IgD-negative memory B cell (primary cell): Measurements from ENCODE around the gene PDE1A. TPM values are rescaled to one million over a fixed set of nuclear protein-coding genes. Genes with fewer than 3 reads are reported as not detected.

Experiments
- H3K27ac Mint-ChIP-seq, 3 donors: one replicate each; pipeline ENCODE4 v1.8.0; 2020 to 2022; ENCODE audit warnings: mild to moderate bottlenecking in 3 of 3, mixed read lengths in 3 of 3, moderate library complexity in 1 of 3
- H3K27me3 Mint-ChIP-seq: one replicate; pipeline ENCODE4 v1.8.0; 2021; ENCODE audit warnings: mixed read lengths
- H3K36me3 Mint-ChIP-seq: one replicate; pipeline ENCODE4 v1.8.0; 2020; ENCODE audit warnings: mild to moderate bottlenecking, mixed read lengths
- H3K4me1 Mint-ChIP-seq, 3 donors: one replicate each; pipeline ENCODE4 v1.8.0; 2020 to 2022; ENCODE audit warnings: mixed read lengths in 3 of 3, mild to moderate bottlenecking in 1 of 3
- H3K4me3 Mint-ChIP-seq, 4 donors: one replicate each; pipeline ENCODE4 v1.8.0; 2020 to 2022; ENCODE audit warnings: mild to moderate bottlenecking in 4 of 4, mixed read lengths in 4 of 4, moderate library complexity in 3 of 4
- H3K9me3 Mint-ChIP-seq, 3 donors: one replicate each; pipeline ENCODE4 v1.8.0; 2020 to 2021; ENCODE audit warnings: mixed read lengths in 3 of 3, mild to moderate bottlenecking in 1 of 3
- polyA plus RNA-seq: library from polyadenylated mRNA; unstranded; fragments of 300-500 nt; fragmentation: Illumina TruSeq; gene quantifications from one replicate; pipeline ENCODE4 v1.2.3, GENCODE V29; 2021

Gene PDE1A
- polyA plus RNA-seq, 1 donor from 2014 or later: not detected

DNA sequence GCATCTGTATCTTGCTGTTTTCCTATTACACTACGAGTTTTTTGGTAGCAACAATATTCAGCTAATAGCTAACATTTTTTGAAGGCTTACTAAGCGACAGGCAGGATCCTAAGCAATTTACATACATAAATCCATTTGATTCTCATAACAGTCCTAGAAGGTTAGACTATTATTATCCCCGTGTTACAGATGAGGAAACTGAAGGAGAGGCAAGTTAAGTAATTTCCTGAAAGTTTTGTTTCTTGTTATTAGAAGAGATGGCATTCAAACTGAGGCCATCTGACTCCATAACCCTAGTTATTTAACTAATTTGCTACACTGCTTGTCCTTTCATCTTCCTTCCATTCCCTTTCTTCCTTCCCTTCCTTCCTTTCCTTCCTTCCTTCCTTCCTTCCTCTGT is 68.2 kb downstream of the PDE1A start:
- Mint-ChIP-seq H3K27me3 (no peaks in the 10 kb centered on the region), H3K4me3 (no peak overlapping the region), H3K4me1 (no peaks in the 10 kb centered on the region), H3K27ac (no peak overlapping the region), H3K9me3 (peaks cover 0 to 6% (median 0%) of the 10 kb centered on the region in 3 donors), H3K36me3 (no peaks in the 10 kb centered on the region)

DNA sequence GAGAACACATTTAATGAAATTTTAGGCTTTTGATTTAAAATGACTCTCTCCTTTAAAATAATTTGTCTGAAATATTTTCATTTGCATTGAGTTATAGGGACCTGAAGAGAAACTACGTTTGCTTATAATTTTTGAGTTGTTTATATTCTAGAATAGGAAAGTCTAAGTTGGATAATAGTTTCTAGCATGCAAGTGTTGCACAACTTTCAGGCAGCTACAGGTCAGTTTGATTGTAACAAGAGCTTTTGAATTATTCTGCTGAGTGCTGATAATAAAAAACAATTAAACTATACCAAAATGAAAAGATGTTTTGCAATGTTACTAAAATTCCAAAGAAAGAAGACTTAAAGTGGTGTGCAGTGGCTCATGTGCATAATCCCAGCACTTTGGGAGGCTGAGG is 71.0 kb downstream of the PDE1A start:
- H3K36me3 Mint-ChIP-seq: no peaks in the 10 kb centered on the region
- H3K9me3 Mint-ChIP-seq: no peaks in the 10 kb centered on the region
- no peaks in the 10 kb centered on the region for H3K4me1 Mint-ChIP-seq
- no peak overlapping the region for H3K4me3 Mint-ChIP-seq
- H3K27ac Mint-ChIP-seq: no peak overlapping the region
- no peaks in the 10 kb centered on the region for H3K27me3 Mint-ChIP-seq

DNA sequence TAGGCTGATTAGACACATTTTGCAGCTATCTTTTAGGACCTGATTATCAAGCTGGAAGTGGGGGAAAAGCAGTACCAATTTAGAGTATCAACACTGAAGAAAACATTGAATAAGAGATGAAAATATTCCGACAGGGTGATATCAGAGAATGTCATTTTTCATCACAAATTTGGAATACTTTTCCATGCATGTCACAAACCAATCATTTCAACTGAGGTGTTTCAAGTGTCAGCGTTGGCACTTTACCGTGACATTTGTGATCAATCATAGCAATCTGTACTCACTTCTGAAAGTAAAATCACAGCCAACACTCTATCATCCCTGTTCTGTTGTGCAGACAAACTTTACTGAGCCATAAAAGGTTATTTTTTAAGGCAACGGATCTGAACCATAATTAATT is 75.4 kb downstream of the PDE1A start:
- no peaks in the 10 kb centered on the region for H3K4me1 Mint-ChIP-seq
- H3K9me3 Mint-ChIP-seq: no peaks in the 10 kb centered on the region
- H3K27me3 Mint-ChIP-seq: no peaks in the 10 kb centered on the region
- H3K4me3 Mint-ChIP-seq: no peak overlapping the region
- H3K27ac Mint-ChIP-seq: no peak overlapping the region
- H3K36me3 Mint-ChIP-seq: no peaks in the 10 kb centered on the region

DNA sequence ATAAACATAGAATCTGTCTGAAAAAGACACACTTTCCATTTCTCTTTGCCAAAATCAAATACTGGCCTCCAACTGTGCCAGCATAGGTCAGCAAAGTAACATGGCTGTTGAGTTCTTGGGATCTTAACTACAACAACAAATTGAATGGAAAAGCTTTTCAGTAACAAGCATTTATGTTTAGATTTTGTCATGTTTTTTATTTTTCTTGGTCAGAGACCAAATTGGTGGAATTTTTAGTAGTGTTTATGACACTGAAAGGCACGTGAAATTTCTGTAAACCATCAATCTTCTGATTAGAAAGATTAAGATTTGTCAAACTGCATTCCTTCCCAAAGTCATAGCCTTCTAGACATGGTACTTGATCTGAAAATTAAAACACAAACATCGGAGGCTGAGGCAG is 77.6 kb downstream of the PDE1A start:
- H3K4me3 Mint-ChIP-seq: no peak overlapping the region
- H3K4me1 Mint-ChIP-seq: no peaks in the 10 kb centered on the region
- no peaks in the 10 kb centered on the region for H3K27me3 Mint-ChIP-seq

DNA sequence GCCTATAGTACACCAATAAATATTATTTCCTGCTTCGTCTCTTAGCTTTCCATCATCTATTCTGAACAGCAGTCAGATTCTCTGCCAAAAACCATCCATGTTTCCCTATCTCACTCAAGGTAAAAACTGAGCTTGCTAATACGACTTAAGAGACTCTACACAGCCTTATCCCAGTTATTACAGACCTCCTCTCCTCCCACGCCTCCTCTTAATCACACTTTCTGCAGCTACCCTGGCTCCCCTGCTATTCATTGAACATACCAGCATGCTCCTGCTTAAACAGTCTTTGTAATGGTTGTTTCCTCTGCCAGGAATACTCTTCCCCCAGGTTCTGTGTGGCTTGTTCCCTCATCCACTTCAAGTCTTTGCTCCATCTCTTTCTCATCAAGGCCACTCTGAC is 81.5 kb downstream of the PDE1A start:
- Mint-ChIP-seq H3K27ac (no peak overlapping the region), H3K9me3 (no peaks in the 10 kb centered on the region), H3K4me1 (no peaks in the 10 kb centered on the region), H3K36me3 (no peaks in the 10 kb centered on the region), H3K27me3 (no peaks in the 10 kb centered on the region), H3K4me3 (no peak overlapping the region)

More for the DNA sequence above, 77.6 kb downstream of the PDE1A start:
- no peaks in the 10 kb centered on the region for H3K9me3 Mint-ChIP-seq
- no peaks in the 10 kb centered on the region for H3K36me3 Mint-ChIP-seq
- no peak overlapping the region for H3K27ac Mint-ChIP-seq

DNA sequence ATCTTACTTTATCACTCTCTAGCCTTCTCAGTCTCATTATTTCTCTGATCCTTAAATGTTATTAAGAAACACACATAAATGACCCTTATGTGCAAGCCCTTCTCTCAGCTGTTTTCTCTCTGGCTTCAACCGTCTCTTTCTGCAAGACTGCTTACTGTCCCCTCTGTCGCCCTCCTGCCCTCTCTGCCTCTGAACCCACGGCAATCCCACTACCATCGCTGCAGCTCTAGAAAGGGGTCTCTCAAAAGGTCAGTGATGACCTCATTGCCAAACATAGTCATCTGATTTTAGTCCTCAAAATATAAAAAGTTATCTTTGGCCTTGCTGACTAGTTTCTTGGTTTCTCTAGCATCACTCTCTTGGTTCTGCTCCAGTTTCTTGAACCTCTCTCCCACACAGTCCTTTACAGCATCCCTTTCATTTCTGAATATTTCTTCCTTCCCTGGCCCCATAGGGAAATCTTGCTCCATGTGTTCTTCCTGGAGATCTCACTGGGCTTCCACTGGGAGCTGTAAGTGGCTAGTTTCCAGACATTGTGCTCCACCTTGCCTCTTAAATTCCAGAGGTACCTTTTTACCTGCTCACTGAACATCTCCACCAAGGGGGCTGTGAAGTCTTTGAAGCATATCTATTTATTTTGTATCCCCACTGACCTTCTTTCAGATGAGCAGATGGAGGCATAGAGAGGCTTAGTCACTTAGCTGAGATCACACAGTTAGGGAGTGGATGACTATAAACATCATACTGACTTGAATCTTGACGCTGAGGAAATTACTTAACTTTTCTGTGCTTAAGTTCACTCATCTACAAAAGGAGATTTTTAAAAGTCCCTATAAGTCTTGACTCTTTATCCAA is 96.2 kb downstream of the PDE1A start:
- Mint-ChIP-seq H3K36me3 (no peaks in the 10 kb centered on the region), H3K9me3 (peaks cover 2 to 13% (median 9%) of the 10 kb centered on the region in 3 donors), H3K4me1 (no peaks in the 10 kb centered on the region)

DNA sequence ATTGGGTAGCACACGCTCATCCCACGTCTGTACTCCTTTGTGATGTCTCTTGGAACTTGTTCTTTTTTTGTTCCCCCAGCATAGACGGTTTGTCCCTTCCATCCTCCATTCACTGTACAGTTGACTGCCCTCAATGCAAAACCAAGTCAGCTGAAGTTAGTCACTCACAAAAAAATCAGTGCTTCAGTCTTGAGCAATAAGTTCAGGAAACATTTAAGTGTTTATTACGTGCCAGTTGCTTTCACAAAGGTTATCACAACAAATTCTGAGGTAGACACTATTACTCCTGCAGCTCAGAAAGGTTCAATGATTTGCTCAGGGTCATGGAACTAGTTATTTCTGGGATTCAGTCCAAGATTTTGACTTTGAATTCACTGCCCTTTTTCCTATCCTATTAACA is 102.2 kb downstream of the PDE1A start:
- Mint-ChIP-seq H3K36me3 (no peaks in the 10 kb centered on the region), H3K4me3 (no peak overlapping the region), H3K27ac (no peak overlapping the region), H3K4me1 (no peaks in the 10 kb centered on the region), H3K27me3 (peaks cover 1% of the 10 kb centered on the region), H3K9me3 (peaks cover 0 to 8% (median 0%) of the 10 kb centered on the region in 3 donors)

More for the DNA sequence above, 96.2 kb downstream of the PDE1A start:
- no peak overlapping the region for H3K27ac Mint-ChIP-seq
- no peak overlapping the region for H3K4me3 Mint-ChIP-seq
- H3K27me3 Mint-ChIP-seq: no peaks in the 10 kb centered on the region

DNA sequence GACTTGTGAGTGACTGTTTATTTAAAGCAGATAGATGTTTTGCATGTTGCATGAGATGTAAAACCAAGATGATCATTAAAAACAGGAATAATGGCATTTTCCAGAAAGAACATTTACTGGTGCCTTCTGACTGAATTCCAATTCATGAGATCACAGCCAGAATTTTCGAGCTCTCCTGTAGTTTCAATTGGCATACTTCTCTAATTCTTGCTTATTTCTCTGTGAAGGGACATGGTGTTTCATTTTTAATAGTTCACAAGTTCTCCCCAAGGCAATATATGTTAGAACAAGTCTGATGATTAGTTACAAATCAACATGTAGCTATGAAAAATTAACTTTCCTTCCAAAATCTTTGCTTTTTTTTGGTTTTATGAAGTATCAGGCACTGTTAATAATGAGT is 105.7 kb downstream of the PDE1A start:
- peaks cover 1% of the 10 kb centered on the region for H3K27me3 Mint-ChIP-seq
- no peak overlapping the region for H3K4me3 Mint-ChIP-seq
- H3K4me1 Mint-ChIP-seq: no peaks in the 10 kb centered on the region
- H3K36me3 Mint-ChIP-seq: no peaks in the 10 kb centered on the region
- H3K27ac Mint-ChIP-seq: no peak overlapping the region
- peaks cover 0 to 8% (median 0%) of the 10 kb centered on the region in 3 donors for H3K9me3 Mint-ChIP-seq

DNA sequence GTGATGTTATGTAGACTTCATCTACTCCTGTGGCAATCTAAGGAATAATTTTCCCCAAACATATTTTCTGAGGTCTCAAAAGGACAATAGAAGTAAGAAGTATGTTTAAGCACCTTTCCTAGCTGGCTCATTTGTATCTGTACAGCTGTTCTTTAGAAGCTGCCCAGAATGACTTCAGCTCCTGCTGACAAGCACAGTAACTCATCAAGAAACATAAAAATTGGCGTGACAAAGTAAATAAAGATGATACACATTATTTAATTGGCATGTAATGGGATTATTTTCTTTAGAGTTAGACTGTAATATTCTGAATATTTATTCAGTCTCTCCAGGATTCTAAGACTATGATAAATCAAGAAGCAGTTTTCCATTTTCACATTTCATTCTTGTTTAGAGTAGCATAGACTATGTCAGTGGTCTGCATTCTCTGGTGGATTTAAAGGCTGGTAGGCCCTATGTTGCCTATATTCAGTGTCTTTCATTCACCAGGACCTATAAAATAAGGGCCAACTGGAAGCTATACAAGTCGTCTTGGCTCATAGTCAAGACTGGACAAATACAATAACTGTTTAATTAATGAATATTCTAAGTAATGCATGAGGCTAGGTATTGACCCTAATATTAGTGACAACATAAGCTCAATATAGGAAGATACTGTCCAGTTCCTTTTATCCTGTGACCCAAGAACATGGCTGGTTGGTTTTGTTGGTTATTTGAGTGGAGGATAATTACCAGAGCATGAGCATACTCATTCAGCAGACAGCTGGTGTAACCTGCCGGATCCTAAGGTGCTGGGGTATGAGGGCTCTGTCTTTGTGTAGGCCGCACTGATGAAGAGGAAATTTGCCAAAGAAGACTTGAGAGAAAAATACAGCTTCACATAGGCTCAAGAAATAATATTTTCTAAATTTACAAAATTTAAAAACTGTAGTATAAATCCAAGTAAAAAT is 107.0 kb downstream of the PDE1A start:
- no peaks in the 10 kb centered on the region for H3K36me3 Mint-ChIP-seq
- H3K9me3 Mint-ChIP-seq: peaks cover 0 to 8% (median 0%) of the 10 kb centered on the region in 3 donors
- no peak overlapping the region for H3K27ac Mint-ChIP-seq
- H3K4me1 Mint-ChIP-seq: no peaks in the 10 kb centered on the region
- peaks cover 1% of the 10 kb centered on the region for H3K27me3 Mint-ChIP-seq
- H3K4me3 Mint-ChIP-seq: no peak overlapping the region

DNA sequence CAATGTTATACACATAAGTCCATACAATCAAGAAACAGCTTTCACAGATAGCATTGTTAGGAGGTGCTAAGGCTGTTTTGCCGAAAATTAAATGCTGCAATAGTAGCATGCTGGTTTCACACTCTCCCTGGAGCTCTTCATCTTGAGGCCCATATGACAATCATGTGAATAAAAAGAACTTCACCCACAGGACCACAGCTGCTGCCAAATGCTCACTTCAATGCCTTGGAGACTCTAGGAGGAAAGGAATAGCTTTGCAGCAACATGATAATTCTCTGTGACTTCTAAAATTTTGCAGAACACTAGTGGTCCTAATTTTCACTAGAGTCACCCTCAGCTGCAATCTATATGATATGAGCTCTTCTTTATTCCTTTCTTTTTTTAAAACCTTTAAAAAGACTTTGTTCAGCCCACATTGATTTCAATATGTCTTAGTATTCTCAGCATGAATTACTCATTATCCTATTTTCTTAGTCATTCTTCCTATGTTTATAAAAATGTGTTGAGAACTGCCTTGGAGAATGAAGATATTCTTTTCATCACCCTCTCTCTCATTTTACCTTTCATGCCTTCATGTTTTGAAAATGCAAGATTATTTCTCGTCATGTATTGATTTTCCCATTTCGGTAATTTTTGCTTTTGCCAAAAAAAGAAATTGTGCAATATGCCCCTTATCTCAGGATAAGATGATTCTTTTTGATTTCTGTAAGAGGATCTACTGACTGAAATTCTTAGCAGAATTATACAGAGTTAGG is 108.2 kb downstream of the PDE1A start:
- no peaks in the 10 kb centered on the region for H3K4me1 Mint-ChIP-seq
- peaks cover 0 to 6% (median 0%) of the 10 kb centered on the region in 3 donors for H3K9me3 Mint-ChIP-seq
- H3K27me3 Mint-ChIP-seq: no peaks in the 10 kb centered on the region
- H3K36me3 Mint-ChIP-seq: no peaks in the 10 kb centered on the region
- H3K4me3 Mint-ChIP-seq: no peak overlapping the region
- no peak overlapping the region for H3K27ac Mint-ChIP-seq

DNA sequence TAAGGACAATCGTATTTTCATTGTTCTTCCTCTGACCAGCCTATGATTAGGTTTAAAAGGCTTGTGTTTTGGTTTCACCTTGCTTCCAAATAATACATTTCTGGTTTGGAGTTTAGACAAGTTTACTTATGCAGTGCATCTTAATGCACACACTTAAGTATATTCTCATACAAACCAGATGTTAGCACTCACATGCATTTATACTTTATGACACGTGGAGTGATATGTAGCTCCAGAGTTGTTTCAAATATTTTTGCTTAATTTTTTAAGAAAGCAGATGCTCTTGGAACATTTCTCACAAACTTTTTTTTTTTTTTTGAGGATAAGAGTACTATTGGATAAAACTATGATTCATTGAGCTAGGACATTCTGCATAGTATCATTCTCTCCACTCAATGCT is 109.9 kb downstream of the PDE1A start:
- Mint-ChIP-seq H3K4me1 (no peaks in the 10 kb centered on the region), H3K27me3 (no peaks in the 10 kb centered on the region), H3K4me3 (no peak overlapping the region), H3K9me3 (peaks cover 0 to 3% (median 0%) of the 10 kb centered on the region in 3 donors), H3K36me3 (no peaks in the 10 kb centered on the region), H3K27ac (no peak overlapping the region)

DNA sequence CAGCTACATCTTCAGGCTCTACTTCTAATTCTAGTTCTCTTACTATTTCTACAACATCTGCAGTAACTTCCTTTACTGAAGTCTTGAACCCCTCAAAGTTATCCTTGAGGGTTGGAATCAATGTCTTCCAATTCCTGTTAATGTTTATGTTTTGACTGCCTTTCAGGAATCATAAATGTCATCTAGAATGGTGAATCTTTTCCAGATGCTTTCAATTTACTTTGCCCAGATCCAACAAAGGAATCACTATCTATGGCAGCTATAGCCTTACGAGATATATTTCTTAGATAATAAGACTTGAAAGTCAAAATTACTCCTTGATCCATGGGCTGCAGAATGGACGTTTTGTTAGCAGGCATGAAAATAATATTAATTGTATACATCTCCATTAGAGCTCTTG is 123.9 kb downstream of the PDE1A start:
- H3K27ac Mint-ChIP-seq: no peak overlapping the region
- no peaks in the 10 kb centered on the region for H3K36me3 Mint-ChIP-seq
- H3K9me3 Mint-ChIP-seq: peaks cover 0 to 5% (median 1%) of the 10 kb centered on the region in 3 donors
- H3K4me3 Mint-ChIP-seq: no peak overlapping the region
- H3K27me3 Mint-ChIP-seq: peaks cover 1% of the 10 kb centered on the region
- H3K4me1 Mint-ChIP-seq: no peaks in the 10 kb centered on the region

DNA sequence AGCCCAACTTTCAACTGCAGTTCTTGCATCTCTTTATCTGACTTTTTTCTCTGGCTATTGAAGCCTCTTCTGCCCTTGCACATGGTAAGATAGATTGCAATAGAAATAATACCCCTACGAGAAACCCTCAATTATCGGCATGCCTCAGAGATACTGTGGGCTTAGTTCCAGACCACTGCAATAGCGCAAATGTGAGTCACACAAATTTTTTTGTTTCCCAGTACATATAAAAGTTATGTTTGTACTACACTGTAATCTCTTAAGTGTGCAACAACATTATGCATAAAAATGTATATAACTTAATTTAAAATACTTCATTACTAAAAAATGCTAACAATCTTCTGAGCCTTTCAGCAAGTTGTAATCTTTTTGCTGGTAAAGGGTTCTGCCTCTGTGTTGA is 124.7 kb downstream of the PDE1A start:
- no peak overlapping the region for H3K4me3 Mint-ChIP-seq
- H3K27me3 Mint-ChIP-seq: peaks cover 1% of the 10 kb centered on the region
- peaks cover 0 to 5% (median 1%) of the 10 kb centered on the region in 3 donors for H3K9me3 Mint-ChIP-seq
- no peaks in the 10 kb centered on the region for H3K4me1 Mint-ChIP-seq
- H3K27ac Mint-ChIP-seq: no peak overlapping the region
- H3K36me3 Mint-ChIP-seq: no peaks in the 10 kb centered on the region

DNA sequence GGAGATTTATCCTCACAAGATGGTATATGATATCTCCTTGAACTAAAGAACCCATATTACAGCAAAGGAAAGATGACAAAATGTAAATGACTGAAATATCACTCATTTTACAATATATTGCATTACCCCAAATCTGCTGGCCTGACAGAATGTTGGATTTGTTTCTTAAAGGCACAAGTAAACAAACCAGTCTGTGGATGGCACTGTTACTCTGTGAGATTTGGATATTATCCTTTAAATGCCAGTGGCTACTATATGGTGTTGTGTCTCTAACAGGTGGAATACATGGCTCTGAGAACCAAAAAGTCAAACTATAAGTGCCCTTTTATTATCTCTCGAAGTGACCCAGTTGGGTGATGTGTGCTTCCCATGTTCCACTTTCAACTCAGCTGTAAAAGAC is 125.7 kb downstream of the PDE1A start:
- Mint-ChIP-seq H3K36me3 (no peaks in the 10 kb centered on the region), H3K27me3 (peaks cover 1% of the 10 kb centered on the region), H3K9me3 (peaks cover 0 to 5% (median 1%) of the 10 kb centered on the region in 3 donors), H3K27ac (no peak overlapping the region), H3K4me3 (no peak overlapping the region), H3K4me1 (no peaks in the 10 kb centered on the region)

DNA sequence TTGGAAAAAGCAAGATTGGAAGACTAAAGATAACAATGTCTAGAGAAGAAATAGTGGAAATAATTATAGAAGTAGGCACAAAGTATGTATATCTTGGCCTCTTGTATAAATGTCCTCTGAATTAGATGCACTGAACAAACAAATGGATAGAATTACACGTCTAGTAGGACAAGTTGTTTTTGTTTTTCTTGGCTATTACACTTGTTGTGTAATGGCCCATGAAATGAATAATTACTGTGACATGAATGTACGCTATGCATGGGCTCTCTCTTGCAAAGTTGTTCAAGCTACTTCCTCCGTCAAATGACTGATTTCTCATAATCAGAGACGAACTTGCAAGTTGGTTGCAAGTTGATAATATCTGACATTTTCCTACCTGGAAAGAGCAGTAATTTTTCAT is 126.2 kb downstream of the PDE1A start:
- Mint-ChIP-seq H3K4me3 (no peak overlapping the region), H3K9me3 (peaks cover 0 to 5% (median 1%) of the 10 kb centered on the region in 3 donors), H3K36me3 (no peaks in the 10 kb centered on the region), H3K4me1 (no peaks in the 10 kb centered on the region), H3K27ac (peak overlapping the region in 1 of 3 donors; percentile 4), H3K27me3 (peaks cover 1% of the 10 kb centered on the region)
